ENCODE results near the gene TRIM37.

TRIM37 gene

DNA sequence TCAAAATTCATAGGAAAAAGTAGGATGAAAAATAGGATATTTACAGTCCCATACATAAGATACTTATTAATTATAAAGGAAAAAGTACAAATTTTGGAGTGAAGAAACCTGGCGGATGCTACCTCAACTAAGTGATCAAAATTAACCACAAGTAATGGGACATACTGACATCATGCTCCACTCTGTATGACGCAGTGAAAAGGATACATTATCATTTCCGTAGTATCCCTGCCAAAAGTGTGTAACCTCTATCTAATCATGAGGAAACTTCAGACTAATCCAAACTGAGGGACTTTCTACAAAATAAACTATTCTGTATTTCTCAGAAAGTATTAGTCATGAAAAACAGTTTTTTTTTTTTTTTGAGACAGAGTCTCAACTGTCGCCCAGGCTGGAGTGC, 60.5 kb downstream of the TRIM37 start:
- TF ChIP-seq, protein P1, sequence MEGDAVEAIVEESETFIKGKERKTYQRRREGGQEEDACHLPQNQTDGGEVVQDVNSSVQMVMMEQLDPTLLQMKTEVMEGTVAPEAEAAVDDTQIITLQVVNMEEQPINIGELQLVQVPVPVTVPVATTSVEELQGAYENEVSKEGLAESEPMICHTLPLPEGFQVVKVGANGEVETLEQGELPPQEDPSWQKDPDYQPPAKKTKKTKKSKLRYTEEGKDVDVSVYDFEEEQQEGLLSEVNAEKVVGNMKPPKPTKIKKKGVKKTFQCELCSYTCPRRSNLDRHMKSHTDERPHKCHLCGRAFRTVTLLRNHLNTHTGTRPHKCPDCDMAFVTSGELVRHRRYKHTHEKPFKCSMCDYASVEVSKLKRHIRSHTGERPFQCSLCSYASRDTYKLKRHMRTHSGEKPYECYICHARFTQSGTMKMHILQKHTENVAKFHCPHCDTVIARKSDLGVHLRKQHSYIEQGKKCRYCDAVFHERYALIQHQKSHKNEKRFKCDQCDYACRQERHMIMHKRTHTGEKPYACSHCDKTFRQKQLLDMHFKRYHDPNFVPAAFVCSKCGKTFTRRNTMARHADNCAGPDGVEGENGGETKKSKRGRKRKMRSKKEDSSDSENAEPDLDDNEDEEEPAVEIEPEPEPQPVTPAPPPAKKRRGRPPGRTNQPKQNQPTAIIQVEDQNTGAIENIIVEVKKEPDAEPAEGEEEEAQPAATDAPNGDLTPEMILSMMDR (IDR thresholded peaks at IDR 0.05; ENCODE audit: low read depth, low read length): no peak
- H3K4me3 ChIP-seq (replicated peaks in 1 of 2; ENCODE audit: low read depth in 2 of 2, low read length in 2 of 2): no peak overlapping the region
- DNase-seq (ENCODE audit: low read depth in 2 of 2): peak; percentile 73 to 91

DNA sequence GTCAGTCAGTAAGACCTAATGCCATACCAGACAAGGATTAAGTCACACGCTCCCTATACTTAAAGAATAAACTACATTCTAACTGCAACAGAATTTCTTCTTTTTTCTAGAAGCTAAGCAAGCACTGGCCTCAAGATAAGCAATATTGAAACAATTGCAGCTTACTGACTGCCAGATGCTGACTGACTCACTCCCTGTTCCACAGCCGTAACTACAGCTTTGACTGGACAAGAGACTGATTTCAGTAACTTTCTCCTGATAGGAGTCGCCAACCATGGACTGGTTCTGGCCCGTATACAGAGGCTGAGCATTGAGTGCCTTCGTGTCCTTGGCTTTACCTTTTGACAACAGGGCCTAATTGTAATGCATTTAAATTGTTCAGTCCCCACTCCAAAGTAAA, 67.9 kb downstream of the TRIM37 start:
- no peak overlapping the region for H3K4me3 ChIP-seq (replicated peaks in 1 of 2; ENCODE audit: low read depth in 2 of 2, low read length in 2 of 2)
- TF ChIP-seq, protein P1 (IDR thresholded peaks at IDR 0.05; ENCODE audit: low read depth, low read length): no peak
- DNase-seq (ENCODE audit: low read depth in 2 of 2): peak; percentile 68 to 87

DNA sequence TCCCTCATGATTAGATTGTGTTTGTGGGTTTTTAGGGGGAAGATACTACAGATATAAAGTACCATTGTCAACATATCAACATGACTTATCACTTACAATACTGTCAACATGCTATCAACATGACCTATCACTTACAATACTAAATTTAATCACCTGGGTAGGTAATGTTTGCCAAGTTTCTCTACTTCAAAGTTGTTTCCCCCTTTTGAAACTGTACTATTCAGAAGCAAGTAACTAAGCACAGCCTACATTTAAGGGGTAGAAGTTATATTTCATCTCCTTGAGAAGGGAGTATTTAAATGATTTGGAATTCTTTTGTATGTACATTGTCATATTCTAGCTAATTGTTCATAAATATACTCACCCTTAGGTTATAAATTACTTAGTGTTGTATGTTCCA, 68.7 kb downstream of the TRIM37 start:
- H3K4me3 ChIP-seq (replicated peaks in 1 of 2; ENCODE audit: low read depth in 2 of 2, low read length in 2 of 2): no peak overlapping the region
- TF ChIP-seq, protein P1 (IDR thresholded peaks at IDR 0.05; ENCODE audit: low read depth, low read length): no peak
- DNase-seq (ENCODE audit: low read depth in 2 of 2): no peak

DNA sequence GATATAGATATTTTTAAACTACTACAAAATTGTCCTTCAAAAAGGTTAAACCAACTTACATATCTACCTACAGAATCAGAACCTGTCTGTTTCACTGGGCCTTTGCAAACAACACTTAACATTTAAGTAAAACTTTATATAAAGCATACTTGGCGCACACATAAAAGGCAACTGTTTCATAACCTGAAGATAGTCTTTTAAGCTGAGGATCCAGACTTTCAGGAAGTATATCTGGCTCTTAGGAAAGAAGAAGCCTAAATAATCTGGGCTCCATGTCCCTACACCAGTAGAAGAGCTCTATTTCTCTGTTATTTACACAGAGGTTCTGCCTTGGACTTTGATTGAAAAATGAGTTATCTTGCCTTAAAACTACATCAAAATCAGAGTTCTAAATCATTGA, 75.9 kb downstream of the TRIM37 start:
- TF ChIP-seq, protein P1 (IDR thresholded peaks at IDR 0.05; ENCODE audit: low read depth, low read length): no peak
- DNase-seq (ENCODE audit: low read depth in 2 of 2): no peak
- H3K4me3 ChIP-seq (replicated peaks in 1 of 2; ENCODE audit: low read depth in 2 of 2, low read length in 2 of 2): no peak overlapping the region

DNA sequence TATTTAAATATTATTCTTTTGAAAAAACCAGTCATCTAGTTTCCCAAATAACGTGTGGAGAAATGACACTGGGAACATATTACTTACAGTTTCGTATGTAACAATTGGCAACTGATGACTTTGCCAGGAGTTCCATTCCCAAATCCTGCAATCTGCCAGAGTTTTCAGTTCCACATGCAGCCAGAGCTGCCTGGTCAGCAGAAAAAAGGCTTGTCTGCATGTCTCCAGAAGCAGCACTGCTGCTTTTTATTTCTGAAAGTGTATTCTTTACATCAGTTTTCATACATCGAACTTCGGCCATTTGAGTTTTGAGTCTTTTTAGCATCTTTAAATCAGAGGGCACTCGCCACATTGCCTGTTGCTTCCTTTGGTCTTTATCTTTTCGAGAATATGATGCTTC, 78.4 kb downstream of the TRIM37 start:
- TF ChIP-seq, protein P1 (IDR thresholded peaks at IDR 0.05; ENCODE audit: low read depth, low read length): no peak
- no peak overlapping the region for H3K4me3 ChIP-seq (replicated peaks in 1 of 2; ENCODE audit: low read depth in 2 of 2, low read length in 2 of 2)
- no peak for DNase-seq (ENCODE audit: low read depth in 2 of 2)

DNA sequence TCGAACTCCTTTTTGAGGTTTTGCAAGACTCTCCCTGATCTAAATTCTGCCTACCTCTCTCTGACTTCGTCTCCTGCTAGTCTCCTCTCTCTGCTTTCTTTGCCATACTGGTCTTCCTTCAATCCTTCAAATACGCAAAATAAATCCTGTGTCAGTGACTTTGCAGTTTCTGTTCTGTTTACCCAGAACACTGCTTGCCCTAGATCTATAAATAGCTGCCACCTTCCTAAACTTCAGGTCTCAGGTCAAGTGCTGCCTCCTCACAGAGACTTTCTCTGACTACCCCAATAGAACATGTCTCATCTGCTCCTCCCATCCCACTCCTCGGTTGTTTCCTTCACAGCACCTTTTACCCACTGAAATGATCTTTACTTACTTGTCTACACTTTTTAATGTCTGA, 78.9 kb downstream of the TRIM37 start:
- TF ChIP-seq, protein P1 (IDR thresholded peaks at IDR 0.05; ENCODE audit: low read depth, low read length): no peak
- DNase-seq (ENCODE audit: low read depth in 2 of 2): no peak
- no peak overlapping the region for H3K4me3 ChIP-seq (replicated peaks in 1 of 2; ENCODE audit: low read depth in 2 of 2, low read length in 2 of 2)

DNA sequence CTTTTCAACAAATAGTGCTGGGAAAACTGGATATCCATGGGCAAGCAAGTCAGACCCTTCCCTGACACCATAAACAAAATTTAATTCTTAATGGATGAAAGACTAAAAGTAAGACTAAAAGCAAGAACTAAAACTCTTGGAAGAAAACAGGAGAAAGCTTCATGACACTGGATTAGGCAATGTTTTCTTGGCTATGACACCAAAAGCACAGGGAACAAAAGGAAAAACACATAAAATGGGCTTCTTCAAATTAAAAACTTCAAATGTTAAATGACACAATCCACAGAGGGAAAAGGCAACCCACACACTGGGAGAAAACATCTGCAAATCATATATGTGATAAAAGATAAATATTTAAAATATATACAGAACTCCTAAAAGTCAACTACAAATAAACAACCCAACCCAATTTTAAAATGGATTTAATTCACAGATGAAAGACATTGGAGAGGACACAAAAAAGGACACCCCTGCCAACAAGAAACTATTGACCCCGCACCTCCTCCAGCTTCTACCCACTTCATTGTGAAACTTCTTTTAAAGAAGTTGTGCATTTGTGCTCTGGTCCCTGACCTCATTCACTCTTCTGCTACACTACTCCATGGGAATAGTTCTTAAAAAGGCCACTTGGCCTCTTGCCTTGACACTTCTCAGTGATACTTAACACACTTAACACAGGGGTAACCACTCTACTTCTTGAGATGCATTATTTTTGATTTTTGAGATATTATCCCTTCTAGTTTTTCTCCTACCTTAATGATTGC, 80.3 kb downstream of the TRIM37 start:
- DNase-seq (ENCODE audit: low read depth in 2 of 2): peak in 1 of 2 donors; percentile 11
- TF ChIP-seq, protein P1 (IDR thresholded peaks at IDR 0.05; ENCODE audit: low read depth, low read length): no peak
- no peak overlapping the region for H3K4me3 ChIP-seq (replicated peaks in 1 of 2; ENCODE audit: low read depth in 2 of 2, low read length in 2 of 2)
